Gastroesophageal sphincter (tissue), 3 donors: ENCODE measurements around the gene SLC16A10.

Experiments
- POLR2A ChIP-seq, 2 donors: fragments of 450-650 bp; IDR thresholded peaks; one replicate each; pipeline ENCODE4 v1.6.1; 2017; ENCODE audit warnings: antibody characterized with exemption in 2 of 2, mild to moderate bottlenecking in 2 of 2, moderate library complexity in 1 of 2
- TF ChIP-seq, protein P1 (sequence below), 4 experiments: fragments of 200-600 bp in 2 of 4; fragments of 450-650 bp in 2 of 4; sonication (generic) in 1 of 4; IDR thresholded peaks; one replicate each; pipeline ENCODE4 v1.5.1; 2017 to 2019; ENCODE audit warnings: antibody characterized with exemption in 4 of 4, mild to moderate bottlenecking in 2 of 4, moderate library complexity in 2 of 4

GRCh38 chr6:111114482-111114881, 27.2 kb downstream of the SLC16A10 start:
- no peak for TF ChIP-seq POLR2A (IDR thresholded peaks at IDR 0.05)
- TF ChIP-seq, protein P1, sequence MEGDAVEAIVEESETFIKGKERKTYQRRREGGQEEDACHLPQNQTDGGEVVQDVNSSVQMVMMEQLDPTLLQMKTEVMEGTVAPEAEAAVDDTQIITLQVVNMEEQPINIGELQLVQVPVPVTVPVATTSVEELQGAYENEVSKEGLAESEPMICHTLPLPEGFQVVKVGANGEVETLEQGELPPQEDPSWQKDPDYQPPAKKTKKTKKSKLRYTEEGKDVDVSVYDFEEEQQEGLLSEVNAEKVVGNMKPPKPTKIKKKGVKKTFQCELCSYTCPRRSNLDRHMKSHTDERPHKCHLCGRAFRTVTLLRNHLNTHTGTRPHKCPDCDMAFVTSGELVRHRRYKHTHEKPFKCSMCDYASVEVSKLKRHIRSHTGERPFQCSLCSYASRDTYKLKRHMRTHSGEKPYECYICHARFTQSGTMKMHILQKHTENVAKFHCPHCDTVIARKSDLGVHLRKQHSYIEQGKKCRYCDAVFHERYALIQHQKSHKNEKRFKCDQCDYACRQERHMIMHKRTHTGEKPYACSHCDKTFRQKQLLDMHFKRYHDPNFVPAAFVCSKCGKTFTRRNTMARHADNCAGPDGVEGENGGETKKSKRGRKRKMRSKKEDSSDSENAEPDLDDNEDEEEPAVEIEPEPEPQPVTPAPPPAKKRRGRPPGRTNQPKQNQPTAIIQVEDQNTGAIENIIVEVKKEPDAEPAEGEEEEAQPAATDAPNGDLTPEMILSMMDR (IDR thresholded peaks at IDR 0.05) = no peak
